GM12891 (cell line): Measurements from ENCODE around the gene TTYH3.

Experiments used
- PAX5 ChIP-seq: IDR thresholded peaks from 2 replicates; pipeline ENCODE4 v1.6.1; 2011; ENCODE audit warnings: low read length, moderate library complexity, mild to moderate bottlenecking; ENCODE audit not compliant: insufficient read depth, severe bottlenecking
- POLR2A ChIP-seq: IDR thresholded peaks from 2 replicates; pipeline ENCODE4 v1.6.1; 2011; ENCODE audit warnings: low read depth, low read length, control low read depth
- POLR2AphosphoS5 ChIP-seq: IDR thresholded peaks from 2 replicates; pipeline ENCODE4 v1.6.1; 2011; ENCODE audit warnings: low read depth, low read length, control low read depth
- POU2F2 ChIP-seq: IDR thresholded peaks from 2 replicates; pipeline ENCODE4 v1.6.1; 2011; ENCODE audit warnings: low read depth, mild to moderate bottlenecking, control low read depth, low read length, moderate library complexity
- SPI1 ChIP-seq: IDR thresholded peaks from 2 replicates; pipeline ENCODE4 v1.6.1; 2011; ENCODE audit warnings: low read depth, low read length, control low read depth
- TAF1 ChIP-seq: IDR thresholded peaks from 2 replicates; pipeline ENCODE4 v1.6.1; 2011; ENCODE audit warnings: low read depth, low read length, control low read depth

GRCh38 chr7:2666155-2666554 is 34.4 kb downstream of the TTYH3 start:
- TF ChIP-seq POLR2A (no peak), POLR2AphosphoS5 (no peak), TAF1 (no peak), POU2F2 (no peak), SPI1 (no peak), PAX5 (no peak)
